Activated T-cell treated with anti-CD3 and anti-CD28 coated beads, Interleukin-2, amount 50 U/mL, for 24 hours (primary cell): Measurements from ENCODE around the gene MAPK9.

ENCODE experiments used
- DNase-seq: peaks from one replicate; pipeline ENCODE4 v3.0.0-alpha.2; 2020
- H3K27ac Mint-ChIP-seq: 2 replicates; pipeline ENCODE4 v1.8.0; 2020; ENCODE audit warnings: mild to moderate bottlenecking, mixed read lengths
- H3K27me3 Mint-ChIP-seq: 2 replicates; pipeline ENCODE4 v1.8.0; 2020; ENCODE audit warnings: mixed read lengths
- H3K36me3 Mint-ChIP-seq: 2 replicates; pipeline ENCODE4 v1.8.0; 2020; ENCODE audit warnings: low read depth, mixed read lengths
- H3K4me1 Mint-ChIP-seq: 2 replicates; pipeline ENCODE4 v1.8.0; 2020; ENCODE audit warnings: low read depth, mixed read lengths
- H3K4me3 Mint-ChIP-seq: 2 replicates; pipeline ENCODE4 v1.8.0; 2020; ENCODE audit warnings: mild to moderate bottlenecking, moderate library complexity, mixed read lengths
- H3K9me3 Mint-ChIP-seq: 2 replicates; pipeline ENCODE4 v1.8.0; 2020; ENCODE audit warnings: mixed read lengths

Gene MAPK9

DNA sequence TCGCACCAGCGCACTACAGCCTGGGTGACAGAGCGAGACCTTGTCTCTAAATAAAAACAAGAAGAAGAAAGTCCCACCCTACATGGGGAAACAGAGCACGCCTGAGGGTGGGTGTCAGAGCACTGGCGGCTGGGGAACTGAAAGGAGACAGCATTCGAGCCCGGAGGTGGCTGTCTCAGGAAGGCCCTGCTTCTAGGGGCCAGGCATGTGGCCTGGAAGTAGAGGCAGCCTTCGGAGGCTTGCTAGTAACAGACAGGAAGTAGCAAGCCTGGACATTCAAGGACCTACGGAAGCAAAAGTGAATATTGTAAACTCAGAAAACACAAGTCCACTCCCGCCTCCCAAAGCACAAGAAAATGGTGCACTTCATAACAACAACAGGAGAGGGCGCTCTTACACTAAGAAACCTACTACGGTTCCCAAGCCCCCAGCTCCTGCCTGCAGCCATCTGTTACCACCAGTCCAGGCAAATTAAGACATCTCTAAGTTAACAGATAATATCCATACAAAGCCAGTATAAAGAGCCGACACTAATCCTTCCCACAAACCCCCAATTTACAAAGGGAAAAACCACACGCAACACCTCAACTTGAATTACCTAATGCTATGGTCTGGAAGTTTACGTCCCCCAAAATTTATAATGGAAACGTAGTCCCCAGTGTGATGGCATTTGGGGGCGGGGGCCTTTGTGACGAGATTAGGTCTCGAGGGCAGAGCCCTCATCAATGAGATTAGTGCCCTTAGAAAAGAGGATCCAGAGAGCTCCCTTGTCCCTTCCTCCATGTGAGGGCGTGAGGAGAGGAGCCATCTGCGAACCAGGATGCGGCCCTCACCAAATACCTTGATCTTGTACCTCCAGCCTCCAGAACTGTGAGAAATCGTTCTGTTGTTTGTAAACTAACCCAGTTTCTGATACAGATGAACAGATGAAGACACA is 90.6 kb downstream of the MAPK9 start:
- Mint-ChIP-seq H3K4me3 (no peak overlapping the region), H3K36me3 (no peaks in the 10 kb centered on the region), H3K4me1 (no peaks in the 10 kb centered on the region), H3K27me3 (peaks cover 40% of the 10 kb centered on the region), H3K9me3 (no peaks in the 10 kb centered on the region), H3K27ac (no peak overlapping the region)
- DNase-seq: no peak

DNA sequence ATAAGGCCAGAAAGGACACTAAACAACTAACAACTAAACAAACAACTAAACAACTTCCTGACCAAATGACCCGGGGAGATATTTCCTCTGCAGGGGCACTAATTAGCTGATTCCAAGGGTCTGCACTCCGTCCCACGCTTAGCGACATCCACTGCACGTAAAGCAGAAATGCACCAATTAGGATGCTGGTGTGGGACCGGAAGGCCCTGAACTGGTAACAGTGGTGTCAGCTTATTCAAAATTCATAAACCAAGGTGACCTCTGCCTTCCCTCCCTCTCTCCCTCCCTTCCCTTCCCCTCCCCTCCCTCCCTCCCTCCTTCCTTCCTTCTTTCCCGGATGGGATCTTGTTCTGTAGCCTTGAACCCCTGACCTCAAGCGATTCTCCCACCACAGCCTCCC is 92.5 kb downstream of the MAPK9 start:
- no peak for DNase-seq
- Mint-ChIP-seq H3K36me3 (no peaks in the 10 kb centered on the region), H3K27me3 (peaks cover 38% of the 10 kb centered on the region), H3K4me3 (no peak overlapping the region), H3K27ac (no peak overlapping the region), H3K9me3 (no peaks in the 10 kb centered on the region), H3K4me1 (no peaks in the 10 kb centered on the region)

DNA sequence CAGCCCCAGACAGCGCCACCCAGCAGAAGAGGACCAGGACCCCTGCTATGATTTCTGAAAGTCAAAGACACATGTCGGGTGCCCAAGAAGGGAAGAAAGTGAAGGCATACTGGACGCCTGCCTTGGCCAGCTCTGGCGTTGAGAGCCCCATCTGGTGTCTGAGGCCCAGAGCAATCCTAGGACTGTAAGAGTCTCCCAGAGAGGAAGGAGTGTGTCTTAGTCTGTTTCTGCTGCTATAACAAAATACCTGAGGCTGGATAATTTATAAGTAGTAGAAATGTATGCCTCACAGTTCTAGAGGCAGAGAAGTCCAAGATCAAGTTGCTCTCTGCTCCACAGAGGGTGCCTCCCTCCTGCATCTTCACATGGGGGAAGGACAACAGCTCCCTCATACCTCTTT is 93.7 kb downstream of the MAPK9 start:
- peaks cover 27% of the 10 kb centered on the region for H3K27me3 Mint-ChIP-seq
- no peak for DNase-seq
- no peaks in the 10 kb centered on the region for H3K36me3 Mint-ChIP-seq
- H3K4me3 Mint-ChIP-seq: no peak overlapping the region
- no peak overlapping the region for H3K27ac Mint-ChIP-seq
- H3K9me3 Mint-ChIP-seq: no peaks in the 10 kb centered on the region
- no peaks in the 10 kb centered on the region for H3K4me1 Mint-ChIP-seq

DNA sequence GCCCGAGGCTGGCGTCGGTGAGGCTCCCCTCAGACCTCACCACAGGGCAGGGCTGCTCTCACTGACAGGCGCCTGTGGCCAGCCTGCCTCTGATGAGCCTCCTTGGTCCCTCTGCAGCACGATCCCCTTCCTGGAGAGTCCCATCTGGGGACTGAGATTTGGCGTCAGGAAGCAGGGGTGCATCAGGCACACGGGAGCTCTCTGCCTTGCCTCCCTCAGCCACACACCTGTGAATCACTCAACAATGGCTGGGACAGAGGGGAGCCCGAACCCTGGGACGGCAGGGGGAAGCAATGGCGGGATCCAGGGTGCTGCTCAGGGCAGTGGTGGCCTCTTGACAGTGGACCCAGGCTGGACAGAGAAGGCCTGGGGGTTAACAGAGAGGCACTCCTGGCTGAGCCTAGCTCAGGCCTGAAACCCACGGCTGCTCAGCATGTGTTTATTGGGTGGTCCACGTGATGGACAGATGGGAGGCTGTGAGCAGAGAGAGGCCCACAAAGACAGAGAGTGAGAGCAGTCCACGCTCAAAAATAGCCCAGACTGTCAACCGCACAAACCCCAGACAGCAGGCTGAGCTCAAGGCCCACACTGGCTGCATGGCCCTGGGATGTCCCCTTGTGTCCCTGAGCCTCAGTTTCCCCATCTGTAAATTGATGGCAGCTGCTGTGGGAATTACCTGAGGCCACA is 94.7 kb downstream of the MAPK9 start:
- Mint-ChIP-seq H3K27ac (no peak overlapping the region), H3K4me1 (no peaks in the 10 kb centered on the region), H3K36me3 (no peaks in the 10 kb centered on the region), H3K4me3 (no peak overlapping the region), H3K9me3 (no peaks in the 10 kb centered on the region), H3K27me3 (peaks cover 21% of the 10 kb centered on the region)
- DNase-seq: no peak

DNA sequence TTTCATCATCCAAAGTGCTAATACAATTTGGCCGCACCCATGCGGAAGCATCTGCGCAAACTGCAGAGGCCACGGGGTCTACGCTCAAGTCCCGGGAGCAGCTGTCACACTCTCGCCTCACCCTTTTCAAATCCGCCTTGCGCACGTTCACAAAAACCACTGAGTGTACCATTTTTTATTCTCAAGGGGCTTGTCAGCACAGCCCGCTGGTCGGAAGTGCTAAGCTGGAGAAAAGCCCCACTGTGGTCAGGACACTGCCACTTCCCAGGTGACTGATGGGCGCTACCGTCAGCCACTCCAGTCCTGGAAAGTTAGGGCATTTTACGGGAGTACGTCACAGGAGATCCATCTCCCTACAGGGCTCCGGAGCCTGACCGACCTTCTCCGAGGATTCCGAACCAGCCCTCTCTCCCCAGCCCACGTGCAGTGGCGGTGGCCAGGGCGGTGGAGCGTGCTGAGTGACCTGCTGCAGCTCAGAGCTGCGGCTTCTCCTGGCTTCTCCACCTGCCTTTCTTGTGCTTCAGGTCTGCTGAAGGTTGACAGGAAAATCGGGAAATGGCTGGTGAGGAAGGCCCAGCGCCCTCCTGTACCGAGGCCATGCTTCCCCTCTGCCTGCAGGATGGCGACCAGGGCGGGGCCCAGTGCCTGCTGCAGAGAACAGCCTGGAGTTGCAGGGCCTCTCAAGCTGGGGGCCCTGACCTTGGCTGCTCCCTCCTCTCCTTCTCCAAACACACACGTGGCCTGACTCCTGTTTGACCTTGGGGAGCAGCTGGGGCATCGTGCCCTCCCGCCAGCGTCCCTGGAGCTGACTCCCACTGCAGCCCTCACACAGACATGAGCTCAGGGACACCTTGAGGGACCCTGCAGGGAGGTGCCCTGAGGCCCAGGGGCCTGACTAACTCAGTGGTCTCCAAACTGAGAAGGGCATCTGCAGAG is 97.2 kb downstream of the MAPK9 start:
- Mint-ChIP-seq H3K27ac (no peak overlapping the region), H3K36me3 (no peaks in the 10 kb centered on the region), H3K4me1 (no peaks in the 10 kb centered on the region), H3K4me3 (no peak overlapping the region), H3K9me3 (no peaks in the 10 kb centered on the region), H3K27me3 (peaks cover 13% of the 10 kb centered on the region)
- DNase-seq: no peak

DNA sequence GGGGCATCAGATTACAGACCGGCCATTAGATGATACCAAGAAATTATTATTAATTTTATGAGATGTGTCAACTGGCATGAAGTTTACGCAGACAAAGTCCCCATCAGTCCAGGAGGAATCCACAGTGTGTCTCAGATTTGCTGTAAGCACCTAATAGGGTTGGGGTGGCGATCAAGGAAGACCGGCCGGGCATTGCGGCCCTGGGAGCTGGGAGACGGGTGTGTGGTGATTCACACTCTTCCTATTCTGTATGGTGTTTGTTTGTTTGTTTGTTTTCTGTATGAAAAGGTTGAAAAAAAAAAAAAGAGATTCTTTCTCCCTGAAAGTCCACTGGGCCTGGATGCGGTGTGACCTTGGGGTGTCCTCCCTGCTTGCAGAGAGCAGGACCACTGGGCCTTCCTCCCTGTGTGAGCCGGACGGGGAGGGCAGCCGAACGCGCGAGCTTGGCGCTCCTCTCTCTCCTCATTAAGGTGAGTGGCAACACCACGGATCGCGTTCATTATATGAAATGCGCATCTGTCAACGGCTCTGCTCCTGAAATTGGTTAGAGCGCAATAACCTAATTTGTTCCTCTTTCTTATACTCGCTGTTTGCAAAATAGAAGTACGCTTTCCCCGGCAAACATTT is 98.0 kb downstream of the MAPK9 start:
- Mint-ChIP-seq H3K27ac (no peak overlapping the region), H3K4me1 (no peaks in the 10 kb centered on the region), H3K4me3 (no peak overlapping the region)

DNA sequence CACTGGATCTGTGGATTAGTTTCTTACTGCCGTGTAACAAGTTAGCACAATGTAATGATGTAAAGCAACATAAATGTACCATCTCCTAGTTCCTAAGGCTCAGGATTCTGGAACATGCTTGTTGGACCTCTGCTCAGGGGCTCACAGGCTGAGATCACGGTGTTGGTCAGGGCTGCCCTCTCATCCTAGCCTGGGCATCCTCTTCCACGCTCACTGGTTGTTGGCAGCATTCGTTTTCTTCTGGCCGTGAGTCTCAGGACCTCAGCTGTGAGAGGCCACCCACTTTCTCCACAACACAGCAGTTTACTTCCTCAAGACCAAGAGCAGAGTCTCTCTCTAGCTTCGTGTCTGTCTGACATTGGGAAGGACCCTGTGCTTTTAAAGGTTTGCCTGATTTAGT is 100.2 kb downstream of the MAPK9 start:
- no peaks in the 10 kb centered on the region for H3K36me3 Mint-ChIP-seq

More for the DNA sequence above, 98.0 kb downstream of the MAPK9 start:
- no peaks in the 10 kb centered on the region for H3K9me3 Mint-ChIP-seq
- no peak for DNase-seq
- H3K36me3 Mint-ChIP-seq: no peaks in the 10 kb centered on the region
- peaks cover 9% of the 10 kb centered on the region for H3K27me3 Mint-ChIP-seq

DNA sequence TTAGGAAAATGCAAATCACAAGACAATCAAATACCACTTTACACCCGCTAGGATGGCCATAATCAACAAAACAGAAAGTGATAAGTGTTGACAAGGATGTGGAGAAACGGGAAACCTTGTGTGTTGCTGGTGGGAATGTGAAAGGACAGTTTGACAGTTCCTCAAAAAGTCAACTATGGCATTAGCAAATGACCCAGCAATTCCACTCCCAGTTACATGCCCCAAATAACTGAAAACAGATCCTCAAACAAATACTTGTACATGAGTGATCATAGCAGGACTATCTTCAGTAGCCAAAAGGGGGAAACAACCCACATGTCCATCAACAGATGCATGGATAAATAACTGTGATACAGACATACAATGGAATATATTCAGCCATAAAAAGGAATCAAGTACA is 104.1 kb downstream of the MAPK9 start:
- Mint-ChIP-seq H3K27ac (no peak overlapping the region), H3K4me1 (no peaks in the 10 kb centered on the region), H3K36me3 (no peaks in the 10 kb centered on the region), H3K4me3 (no peak overlapping the region), H3K27me3 (peaks cover 1% of the 10 kb centered on the region), H3K9me3 (peaks cover 2% of the 10 kb centered on the region)
- no peak for DNase-seq

More for the DNA sequence above, 100.2 kb downstream of the MAPK9 start:
- no peak for DNase-seq
- H3K27me3 Mint-ChIP-seq: no peaks in the 10 kb centered on the region
- no peaks in the 10 kb centered on the region for H3K9me3 Mint-ChIP-seq
- no peak overlapping the region for H3K27ac Mint-ChIP-seq
- H3K4me3 Mint-ChIP-seq: no peak overlapping the region
- H3K4me1 Mint-ChIP-seq: no peaks in the 10 kb centered on the region
